CD4-positive, alpha-beta T cell treated with Interleukin-1 beta for 1 hour (primary cell): ENCODE results near the gene ZNF223.

Source experiments
- DNase-seq, 2 donors: peaks; one replicate each; pipeline ENCODE4 v3.0.0-alpha.2; 2020 to 2022

The ZNF223 gene

DNA sequence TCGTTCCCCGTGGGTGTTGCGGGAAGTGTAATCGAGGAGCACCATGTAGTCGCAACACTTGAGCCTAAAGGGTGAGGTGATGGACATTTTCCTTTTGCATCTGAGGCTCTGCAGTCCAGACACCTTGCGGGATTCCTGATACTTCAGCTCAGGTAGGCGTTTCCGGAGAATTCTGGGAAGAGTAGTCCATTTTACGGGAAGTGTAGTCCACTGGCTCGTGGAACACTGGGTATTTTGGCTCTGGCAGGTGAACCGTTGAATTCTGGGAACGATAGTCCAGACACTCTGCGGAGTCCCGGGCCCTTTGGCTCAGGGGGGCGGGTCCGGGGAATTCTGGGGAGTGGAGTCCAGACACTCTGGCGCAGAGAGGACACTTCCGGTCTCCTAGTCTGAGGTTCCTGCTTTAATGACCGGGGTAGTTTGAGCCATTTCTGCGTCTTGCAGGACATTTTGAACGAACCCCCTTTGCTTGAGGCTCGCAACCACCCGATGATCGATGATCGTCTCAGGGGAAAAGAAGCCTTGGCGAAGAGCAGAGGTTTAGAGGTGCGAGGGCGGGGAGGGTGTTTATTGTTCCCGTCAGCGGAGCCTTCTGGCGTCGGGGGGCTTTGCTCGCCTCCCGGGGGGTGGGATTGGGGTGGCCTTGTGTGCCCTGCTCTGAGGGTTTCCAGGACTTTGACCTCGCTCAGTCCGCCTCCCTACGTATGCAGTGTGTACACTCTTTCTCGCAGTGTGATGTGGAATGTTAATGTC, at the start of gene ZNF223:
TSS of gene ZNF223 (plus strand) at position 387 of the 753 bp plus-strand sequence. CDS start 3,141 bp downstream, outside the sequence.
- DNase-seq, result peak; percentile 66 to 67

DNA sequence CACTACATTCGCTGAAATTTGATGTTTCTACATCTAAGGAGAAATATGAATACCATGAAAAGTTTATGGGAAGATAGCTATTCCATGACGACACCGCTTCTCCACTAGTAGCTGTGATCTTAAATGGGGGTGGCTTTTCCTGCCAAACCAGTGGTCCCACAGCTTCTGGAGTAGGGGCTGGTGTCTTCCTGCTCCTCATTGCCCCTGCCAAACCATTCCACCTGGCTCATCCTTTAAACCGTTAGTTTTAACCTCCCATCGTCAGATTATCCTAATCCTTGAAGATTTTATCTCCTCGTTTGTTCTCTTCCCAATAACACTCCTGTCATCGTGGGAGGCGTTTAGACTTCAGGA, 49.6 kb upstream of the ZNF223 start:
- DNase-seq, result no peak

DNA sequence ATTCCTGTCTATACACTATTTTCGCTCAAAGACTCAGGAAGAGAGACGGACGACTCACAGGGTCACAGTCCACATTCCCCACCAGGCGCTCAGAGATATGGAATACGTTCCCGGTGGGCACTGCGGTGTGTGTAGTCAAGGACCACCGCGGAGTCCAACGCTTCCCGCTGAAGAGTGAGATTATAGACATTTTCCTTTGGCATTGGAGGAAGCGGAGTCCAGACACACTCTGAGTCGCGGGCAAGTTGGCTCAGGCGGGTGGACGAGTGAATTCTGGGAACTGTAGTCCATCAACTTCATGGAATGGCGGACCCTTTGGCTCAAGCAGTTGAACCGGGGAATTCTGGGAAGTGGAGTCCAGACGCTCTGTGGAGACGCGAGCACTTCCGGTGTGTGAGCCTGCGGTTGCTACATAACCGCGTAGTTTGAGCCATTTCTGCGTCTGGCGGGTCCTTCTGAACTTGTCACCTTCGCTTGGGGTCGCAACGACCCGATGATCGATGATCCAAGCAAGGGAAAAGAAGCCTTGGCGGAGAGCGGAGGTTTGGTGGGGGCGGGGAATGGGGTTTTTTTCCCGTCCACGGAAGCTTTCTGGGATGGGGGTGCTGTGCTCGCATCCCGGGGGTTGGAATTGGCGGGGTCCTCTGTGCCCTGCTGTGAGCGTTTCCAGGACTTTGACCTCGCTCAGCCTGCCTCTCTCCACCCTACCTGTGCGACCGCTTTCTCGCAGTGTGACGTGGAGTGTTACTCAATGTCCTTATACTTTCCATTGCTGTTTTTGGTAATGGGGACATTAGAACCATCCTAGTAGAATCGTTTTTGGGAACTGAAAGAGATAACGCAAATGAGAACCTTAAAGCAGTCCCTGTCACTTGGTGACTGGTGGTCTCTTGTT, 49.0 kb upstream of the ZNF223 start, which contains the start of gene ZNF230:
TSS of gene ZNF230 (plus strand) at position 392 of the 895 bp plus-strand sequence. CDS start 4,122 bp downstream, outside the sequence.
- DNase-seq, result peak; percentile 91

DNA sequence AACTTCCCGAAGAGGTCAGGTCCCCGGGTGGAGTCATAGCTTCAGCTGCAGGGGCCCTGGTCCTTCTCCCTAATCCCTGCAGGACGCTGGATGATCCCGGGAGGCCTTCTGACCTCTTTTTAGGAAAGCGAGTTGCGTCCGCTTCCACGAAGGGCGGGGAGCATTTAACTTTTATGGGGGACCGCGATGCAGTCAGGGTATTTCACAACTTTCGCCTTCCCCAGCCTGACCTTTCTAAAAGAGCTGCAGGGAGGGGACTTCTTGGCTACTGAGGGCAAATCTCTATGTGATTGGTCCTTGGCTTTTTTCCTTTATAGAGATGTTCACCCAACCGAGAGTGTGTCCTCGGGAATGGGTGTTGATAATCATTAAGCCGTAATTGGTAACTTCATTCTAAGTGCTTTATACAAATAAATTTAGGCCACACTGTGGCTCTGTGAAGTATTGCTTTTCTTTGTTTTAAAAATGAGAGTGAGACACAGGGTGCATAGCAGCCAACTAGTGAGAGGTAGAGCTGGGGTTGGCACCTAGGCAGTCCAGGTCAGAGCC, 48.3 kb upstream of the ZNF223 start:
- peak in 1 of 2 donors; percentile 14 for DNase-seq

DNA sequence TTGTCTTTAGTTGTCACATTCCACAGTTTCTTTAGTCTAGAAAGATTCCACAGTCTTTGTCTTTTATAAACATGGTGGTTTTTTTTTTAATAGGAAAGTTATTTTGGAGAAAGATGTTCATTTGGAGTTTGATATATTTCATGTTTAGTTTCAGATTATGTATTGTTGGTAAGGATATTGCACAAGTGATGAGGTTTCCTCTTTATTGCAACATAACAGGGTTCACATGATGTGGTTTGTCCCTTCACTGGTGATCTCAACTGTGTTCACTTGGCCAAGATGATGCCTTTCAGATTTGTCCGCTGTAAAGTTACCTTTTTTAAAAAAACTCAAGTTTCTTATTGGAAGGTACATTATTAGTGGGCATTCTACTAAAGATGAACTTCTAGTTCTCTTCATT, 45.9 kb upstream of the ZNF223 start:
- DNase-seq, result no peak

DNA sequence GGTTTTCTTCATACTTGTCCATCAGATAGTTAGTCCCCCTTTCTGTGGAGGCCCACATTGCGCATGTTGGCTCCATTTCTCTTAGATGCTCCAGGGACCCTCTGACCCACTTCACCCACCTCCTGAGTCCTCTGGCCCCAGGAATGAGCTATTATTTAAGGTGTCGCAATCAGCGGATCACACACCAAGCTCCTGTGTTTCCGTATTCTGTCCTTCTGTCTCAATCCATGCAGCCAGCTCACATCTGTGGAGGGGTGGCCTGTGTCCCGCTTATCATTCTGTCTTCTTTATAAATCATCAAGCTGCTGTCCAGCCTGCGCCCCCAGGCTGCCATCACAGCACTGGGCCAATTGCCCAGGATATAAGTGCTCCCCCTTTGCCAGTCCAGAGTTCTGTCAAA, 44.4 kb upstream of the ZNF223 start:
- DNase-seq, result no peak

DNA sequence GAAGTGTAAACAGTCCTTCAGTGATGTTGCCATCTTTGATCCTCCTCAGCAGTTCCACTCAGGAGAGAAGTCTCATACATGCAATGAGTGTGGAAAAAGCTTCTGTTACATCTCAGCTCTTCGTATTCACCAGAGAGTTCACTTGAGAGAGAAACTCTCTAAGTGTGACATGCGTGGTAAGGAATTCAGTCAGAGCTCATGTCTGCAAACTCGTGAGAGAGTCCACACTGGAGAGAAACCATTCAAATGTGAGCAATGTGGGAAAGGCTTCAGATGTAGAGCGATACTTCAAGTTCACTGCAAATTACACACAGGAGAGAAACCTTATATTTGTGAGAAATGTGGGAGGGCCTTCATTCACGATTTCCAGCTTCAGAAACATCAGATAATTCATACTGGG, 41.4 kb upstream of the ZNF223 start:
- no peak for DNase-seq

DNA sequence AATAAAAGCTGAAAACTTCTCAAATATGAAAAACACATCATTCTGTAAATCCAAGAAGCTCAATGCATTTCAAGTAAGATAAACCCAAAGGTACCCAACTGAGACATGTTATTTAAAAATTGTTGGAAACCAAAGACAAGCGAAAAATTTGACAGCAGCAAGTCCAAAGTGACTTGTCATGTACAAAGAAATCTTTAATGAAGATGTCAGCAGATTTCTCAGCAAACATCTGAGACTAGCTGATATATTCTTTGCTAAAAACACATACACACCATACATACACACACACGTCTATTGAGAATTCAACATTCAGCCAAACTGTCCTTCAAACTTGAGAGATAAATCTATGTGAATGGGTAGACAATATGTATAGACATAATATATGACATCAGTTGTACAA, 32.3 kb upstream of the ZNF223 start:
- DNase-seq, result no peak

DNA sequence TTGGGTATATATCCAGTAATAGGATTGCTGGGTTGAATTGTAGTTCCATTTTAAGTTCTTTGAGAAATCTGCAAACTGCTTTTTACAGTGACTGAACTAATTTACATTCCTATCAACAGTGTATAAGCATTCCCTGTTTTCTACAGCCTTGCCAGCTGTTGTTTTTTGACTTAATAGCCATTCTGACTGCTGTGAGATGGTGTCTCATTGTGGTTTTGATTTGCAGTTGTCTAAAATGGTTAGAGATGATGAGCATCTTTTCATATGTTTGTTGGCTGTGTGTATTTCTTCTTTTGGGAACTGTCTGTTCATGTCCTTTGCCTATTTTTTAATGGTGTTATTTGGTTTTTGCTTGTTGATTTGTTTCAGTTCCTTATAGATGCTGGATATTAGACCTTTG, 30.6 kb upstream of the ZNF223 start:
- DNase-seq, result no peak

DNA sequence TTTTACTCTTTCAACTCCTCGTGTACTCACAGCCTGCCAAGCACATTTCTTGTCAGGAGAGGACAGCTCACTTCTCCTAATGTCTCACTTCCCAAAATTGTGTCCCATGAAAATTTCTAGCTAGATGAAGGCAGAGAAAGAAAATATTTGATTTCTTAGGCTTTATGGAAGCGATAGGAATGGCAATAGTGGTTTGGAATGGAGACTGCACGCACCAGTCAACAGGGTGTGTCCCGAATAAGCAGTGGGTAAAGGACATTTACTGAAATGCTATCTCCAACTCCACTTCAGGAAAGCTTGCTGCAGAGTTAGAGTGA, 27.0 kb upstream of the ZNF223 start:
- DNase-seq, result no peak

DNA sequence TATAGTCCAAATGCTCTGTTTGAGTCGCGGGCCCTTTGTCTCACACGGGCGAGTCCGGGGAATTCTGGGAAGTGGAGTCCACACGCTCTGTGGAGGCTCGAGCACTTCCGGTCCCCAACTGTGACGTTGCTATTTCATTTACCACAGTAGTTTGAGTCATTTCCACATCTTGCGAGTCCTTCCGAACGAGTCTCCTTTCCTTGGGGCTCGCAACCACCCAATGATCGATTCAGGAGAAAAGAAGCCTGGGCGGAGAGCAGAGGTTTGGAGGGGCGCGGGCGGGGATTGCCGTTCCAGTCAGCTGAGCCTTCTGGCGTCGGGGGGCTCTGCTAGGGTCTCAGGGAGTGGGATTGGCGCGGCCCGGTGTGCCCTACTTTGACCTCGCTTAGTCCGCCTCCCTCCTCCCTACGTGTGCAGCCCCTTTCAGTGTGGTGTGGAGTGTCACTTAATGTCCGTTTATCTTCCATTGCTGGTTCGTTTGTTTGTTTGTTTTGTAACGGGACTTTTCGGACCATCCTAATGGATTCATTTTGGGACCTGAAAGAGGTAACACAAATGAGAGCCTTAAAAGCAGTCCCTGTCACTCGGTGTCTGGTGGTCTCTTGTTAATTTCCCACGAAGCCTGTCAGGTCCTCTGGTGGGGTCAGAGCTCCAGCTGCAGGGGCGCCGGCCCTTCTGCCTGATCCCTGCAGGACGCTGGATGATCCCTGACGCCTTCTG, 26.5 kb upstream of the ZNF223 start, which contains the start of gene ZNF222:
TSS of gene ZNF222 (plus strand) at position 163 of the 720 bp plus-strand sequence. CDS start at position 221, 58 bp downstream.
- DNase-seq, result peak; percentile 84 to 85

DNA sequence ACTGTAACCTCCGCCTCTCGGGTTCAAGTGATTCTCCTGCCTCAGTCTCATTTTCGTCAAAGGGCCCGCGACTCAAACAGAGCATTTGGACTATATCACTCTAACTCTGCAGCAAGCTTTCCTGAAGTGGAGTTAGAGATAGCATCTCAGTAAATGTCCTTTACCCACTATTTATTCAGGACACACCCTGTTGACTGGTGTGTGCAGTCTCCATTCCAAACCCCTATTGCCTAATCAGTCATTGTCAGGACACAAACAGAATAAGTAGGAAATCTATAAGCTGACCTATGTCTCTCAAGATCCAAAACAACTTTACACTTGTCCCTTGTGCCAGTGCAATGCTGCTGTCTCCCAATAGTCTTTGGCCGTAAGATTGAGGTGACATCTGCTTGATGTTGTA, 25.2 kb upstream of the ZNF223 start:
- no peak for DNase-seq

DNA sequence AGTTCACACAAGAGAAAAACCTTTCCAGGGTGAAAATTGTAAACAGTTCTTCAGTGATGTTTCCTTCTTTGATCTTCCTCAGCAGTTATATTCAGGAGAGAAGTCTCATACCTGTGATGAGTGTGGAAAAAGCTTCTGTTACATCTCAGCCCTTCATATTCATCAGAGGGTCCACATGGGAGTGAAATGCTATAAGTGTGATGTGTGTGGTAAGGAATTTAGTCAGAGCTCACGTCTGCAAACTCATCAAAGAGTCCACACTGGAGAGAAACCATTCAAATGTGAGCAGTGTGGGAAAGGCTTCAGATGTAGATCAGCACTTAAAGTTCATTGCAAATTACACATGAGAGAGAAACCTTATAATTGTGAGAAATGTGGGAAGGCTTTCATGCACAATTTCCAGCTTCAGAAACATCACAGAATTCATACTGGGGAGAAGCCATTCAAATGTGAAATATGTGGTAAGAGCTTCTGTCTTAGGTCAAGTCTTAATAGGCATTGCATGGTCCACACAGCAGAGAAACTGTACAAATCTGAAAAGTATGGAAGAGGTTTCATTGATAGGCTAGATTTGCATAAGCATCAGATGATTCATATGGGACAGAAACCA, 19.7 kb upstream of the ZNF223 start:
- no peak for DNase-seq

DNA sequence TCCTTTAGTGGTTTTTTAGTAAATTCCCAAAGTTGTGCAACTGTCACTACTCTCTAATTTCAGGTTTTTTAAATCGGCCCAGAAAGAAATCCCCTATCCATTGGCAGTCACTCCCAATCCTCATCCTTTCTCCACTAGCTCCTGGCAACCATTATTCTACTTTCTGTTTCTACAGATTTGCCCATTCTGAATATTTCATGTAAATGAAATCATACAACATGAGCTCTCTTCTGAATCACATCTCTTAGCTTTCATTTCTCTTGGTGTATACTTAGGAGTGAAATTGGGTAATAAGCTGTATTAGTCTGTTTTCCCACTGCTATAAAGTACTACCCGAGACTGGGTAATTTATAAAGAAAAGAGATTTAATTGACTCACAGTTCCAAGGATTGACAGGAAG, 9.7 kb upstream of the ZNF223 start:
- DNase-seq, result no peak

DNA sequence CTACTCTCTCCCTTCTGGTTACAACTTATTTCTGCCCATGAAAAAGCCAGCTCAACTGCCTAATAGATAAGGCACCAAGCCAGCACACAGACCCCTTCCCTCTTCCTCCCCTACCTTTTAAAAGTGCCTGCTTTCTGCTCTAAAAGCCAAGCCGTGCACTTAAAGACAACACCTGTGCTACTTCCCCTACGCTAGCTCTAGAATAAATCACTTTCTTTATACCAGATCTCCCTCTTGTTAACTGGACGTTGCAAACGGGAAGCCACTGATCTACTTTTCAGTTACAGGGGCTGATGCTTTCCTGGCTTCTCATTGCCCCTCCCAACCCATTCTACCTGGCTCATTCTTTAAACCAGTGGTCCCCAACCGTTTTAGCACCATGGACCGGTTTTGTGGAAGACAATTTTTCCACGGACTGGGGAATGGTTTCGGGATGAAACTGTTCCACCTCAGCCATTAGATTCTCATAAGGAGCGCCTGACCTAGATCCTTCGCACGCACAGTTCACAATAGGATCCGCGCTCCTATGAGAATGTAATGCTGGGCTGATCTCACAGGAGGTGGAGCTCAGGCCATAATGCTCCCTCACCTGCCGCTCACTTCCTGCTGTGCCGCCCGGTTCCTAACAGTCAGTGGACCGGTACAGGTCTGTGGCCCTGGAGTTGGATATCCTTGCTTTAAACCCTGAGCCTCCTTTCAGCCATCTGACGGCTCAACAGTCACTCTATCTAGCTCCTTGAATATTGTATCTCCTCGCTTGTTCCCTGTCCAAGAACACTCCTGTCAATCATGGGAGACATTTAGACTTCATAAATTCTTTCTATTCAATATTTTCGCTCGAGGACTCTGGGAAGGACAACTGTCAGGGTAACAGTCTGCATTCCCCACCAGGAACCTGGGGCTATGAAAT, 841 bp upstream of the ZNF223 start:
- DNase-seq, result peak in 1 of 2 donors; percentile 2

DNA sequence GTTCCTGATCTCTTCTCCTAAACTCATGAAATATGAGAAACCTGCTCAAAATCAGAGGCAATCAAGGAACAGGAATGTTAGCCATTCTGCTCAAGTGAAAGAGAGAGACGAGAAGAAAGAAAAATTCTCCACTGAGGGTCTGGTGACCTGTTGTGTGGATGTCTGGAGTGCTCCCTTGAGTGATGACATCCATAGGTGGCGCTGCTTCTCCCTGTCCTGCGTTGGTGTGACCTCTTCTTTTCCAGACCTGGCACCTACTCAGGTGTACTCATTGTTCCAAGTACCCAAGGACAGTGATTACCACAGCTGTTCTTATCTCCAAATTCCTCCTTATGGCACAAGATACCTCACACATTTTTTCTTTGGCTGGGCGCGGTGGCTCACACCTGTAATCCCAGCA, 4.0 kb downstream of the ZNF223 start:
- DNase-seq, result no peak

DNA sequence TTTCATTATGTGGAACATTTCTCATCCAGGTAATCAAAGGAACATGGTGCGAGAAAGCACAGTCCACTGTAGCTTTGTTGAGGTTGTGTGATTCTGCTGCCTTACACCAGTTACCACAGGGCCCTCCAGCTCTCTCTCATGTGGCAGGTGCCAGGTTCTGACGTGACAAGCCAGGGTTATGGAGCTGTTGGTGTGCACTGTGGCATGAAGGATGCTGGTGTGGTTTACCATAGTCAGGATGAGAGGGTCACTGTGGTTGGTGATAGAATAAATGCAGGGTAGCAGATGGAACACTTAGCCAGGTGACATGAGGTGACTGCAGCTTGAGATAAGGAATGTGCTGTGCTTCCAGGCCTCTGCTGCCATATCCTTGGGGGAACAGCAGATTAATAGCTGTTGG, 7.4 kb downstream of the ZNF223 start:
- DNase-seq, result no peak

DNA sequence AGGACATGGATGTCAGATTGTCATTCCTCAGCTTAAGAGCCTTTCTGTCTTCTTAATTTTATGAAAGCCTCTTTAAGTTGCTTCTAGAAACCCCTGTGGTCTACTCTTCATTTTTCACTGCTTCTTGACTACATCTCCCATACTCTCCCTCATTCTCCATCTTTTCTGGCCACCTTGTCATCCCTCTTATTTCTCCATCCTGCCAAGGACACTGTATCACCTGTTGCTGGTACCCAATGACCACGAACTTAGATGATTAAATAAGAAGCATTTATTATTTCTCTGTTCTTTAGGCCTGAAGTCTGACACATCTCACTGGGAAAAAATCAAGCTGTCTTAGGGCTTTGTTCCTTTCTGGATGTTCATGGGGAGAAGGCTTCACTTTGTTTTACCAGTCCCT, 9.2 kb downstream of the ZNF223 start:
- DNase-seq, result no peak

DNA sequence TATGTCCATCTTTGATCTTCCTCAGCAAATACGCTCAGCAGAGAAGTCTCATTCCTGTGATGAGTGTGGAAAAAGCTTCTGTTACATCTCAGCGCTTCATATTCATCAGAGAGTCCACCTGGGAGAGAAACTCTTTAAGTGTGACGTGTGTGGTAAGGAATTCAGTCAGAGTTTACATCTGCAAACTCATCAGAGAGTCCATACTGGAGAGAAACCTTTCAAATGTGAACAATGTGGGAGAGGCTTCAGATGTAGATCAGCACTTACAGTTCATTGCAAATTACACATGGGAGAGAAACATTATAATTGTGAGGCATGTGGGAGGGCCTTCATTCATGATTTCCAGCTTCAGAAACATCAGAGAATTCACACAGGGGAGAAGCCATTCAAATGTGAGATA, 14.5 kb downstream of the ZNF223 start:
- no peak for DNase-seq

DNA sequence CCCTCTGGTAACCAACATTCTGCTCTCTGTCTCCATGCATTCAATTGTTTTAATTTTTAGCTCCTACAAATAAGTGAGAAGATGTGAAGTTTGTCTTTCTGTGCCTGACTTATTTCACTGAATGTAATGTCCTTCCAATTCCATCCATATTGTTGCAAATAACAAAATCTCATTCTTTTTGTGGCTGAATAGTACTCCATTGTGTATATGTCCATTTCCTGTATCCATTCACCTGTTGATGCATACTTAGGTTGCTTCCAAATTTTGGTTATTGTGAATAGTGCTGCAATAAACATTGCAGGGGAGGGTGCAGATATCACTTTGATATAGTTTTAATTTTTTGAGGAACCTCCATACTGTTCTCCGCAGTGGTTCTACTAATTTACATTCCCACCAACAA, 17.6 kb downstream of the ZNF223 start:
- no peak for DNase-seq

DNA sequence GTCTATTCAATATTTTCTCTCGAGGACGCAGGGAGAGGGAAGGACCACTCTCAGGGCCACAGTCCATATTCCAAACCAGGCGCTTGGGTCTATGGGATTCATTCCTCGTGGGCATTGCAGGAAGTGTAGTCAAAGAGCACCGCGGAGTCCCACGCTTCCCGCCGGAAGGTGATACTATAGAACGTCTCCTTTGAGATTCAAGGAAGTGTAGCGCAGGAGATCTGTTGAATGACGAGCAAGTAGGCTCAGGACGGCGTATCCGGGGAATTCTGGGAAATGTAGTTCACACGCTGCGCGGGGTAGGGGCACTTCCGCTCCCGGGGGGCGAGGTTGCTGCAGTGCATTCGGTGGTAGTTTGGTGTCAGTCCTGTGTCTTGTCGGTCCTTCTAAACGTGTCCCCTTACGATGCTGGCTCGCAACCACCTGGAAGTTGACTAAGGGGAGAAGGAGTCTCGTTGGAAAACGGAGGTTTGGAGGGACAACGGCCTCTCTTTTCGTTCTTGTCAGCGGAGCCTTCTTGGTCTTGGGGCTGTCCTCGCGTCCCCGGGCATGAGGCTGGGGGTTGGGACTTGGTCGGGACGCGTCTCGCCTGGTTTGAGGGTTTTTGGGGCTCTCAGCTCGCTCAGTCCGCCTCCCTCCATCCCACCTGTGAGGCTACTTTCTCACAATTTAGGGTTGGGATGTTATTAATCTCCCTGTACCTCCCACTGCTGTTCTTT, 20.1 kb downstream of the ZNF223 start, which contains the start of gene ZNF284:
TSS of gene ZNF284 (plus strand) at position 336 of the 719 bp plus-strand sequence. CDS start 4,231 bp downstream, outside the sequence.
- peak; percentile 90 for DNase-seq
